Ovary (tissue), 3 donors: Measurements from ENCODE around the gene ATRNL1.

ENCODE experiments used
- CTCF ChIP-seq, 3 donors: fragments of 450-650 bp in 2 of 3; fragments of 200-600 bp in 1 of 3; IDR thresholded peaks; one replicate each; pipeline versions ENCODE4 v1.5.1 to v1.8.0; 2016 to 2022; ENCODE audit warnings: antibody characterized with exemption in 3 of 3, mild to moderate bottlenecking in 1 of 3
- POLR2A ChIP-seq: fragments of 450-650 bp; IDR thresholded peaks from one replicate; pipeline ENCODE4 v1.6.1; 2017; ENCODE audit warnings: antibody characterized with exemption, mild to moderate bottlenecking, moderate library complexity
- donor health status: DM: no; HTN: no; CAD: no.

GRCh38 chr10:115773832-115774231, 680.7 kb downstream of the ATRNL1 start:
- no peak for TF ChIP-seq POLR2A
- TF ChIP-seq CTCF (IDR thresholded peaks at IDR 0.05), result no peak
